Measurements from ENCODE around the gene DIRAS1.

The DIRAS1 gene

DNA sequence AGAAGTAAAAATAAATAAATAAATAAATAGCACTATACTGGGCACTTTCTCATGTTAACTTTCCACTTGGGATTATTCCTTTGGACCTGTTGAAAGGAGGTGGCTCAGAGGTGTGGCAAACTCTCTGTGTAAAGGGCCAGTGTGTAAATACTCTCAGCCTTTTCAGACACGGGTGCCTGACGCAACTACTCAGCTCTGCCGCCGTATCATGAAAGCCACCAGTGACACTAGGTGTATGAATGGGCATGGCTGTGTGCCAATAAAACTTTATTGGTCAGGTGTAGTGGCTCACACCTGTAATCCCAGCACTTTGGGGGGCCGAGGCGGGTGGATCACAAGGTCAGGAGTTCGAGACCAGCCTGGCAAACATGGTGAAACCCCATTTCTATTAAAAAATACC is 38.8 kb upstream of the DIRAS1 start:
- H3K4me3 ChIP-seq (ENCODE audit: low read depth, low read length): no peak overlapping the region
- no peak for DNase-seq (ENCODE audit: low read depth)
- TF ChIP-seq, protein P1, sequence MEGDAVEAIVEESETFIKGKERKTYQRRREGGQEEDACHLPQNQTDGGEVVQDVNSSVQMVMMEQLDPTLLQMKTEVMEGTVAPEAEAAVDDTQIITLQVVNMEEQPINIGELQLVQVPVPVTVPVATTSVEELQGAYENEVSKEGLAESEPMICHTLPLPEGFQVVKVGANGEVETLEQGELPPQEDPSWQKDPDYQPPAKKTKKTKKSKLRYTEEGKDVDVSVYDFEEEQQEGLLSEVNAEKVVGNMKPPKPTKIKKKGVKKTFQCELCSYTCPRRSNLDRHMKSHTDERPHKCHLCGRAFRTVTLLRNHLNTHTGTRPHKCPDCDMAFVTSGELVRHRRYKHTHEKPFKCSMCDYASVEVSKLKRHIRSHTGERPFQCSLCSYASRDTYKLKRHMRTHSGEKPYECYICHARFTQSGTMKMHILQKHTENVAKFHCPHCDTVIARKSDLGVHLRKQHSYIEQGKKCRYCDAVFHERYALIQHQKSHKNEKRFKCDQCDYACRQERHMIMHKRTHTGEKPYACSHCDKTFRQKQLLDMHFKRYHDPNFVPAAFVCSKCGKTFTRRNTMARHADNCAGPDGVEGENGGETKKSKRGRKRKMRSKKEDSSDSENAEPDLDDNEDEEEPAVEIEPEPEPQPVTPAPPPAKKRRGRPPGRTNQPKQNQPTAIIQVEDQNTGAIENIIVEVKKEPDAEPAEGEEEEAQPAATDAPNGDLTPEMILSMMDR (IDR thresholded peaks at IDR 0.05; ENCODE audit: low read depth, low read length, missing control alignments): no peak

DNA sequence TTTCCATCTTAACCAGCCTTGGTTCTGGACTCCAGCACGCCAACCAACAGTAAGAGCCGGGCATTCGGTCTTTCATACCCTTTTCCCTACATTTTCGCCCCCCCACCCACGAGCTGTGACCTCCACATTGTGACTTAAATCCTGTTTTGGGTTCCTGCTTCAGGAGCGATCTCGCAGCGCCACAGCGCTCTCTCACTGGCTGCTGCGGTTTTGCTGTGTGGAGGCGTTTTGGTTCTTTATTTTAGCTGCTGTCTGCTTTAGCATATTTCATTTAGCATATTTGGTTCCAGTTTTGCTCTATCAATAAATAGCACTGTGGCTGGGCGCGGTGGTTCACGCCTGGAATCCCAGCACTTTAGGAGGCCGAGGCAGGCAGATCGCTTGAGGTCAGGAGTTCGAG is 38.2 kb upstream of the DIRAS1 start:
- no peak for DNase-seq (ENCODE audit: low read depth)
- TF ChIP-seq, protein P1 (IDR thresholded peaks at IDR 0.05; ENCODE audit: low read depth, low read length, missing control alignments): no peak
- no peak overlapping the region for H3K4me3 ChIP-seq (ENCODE audit: low read depth, low read length)

DNA sequence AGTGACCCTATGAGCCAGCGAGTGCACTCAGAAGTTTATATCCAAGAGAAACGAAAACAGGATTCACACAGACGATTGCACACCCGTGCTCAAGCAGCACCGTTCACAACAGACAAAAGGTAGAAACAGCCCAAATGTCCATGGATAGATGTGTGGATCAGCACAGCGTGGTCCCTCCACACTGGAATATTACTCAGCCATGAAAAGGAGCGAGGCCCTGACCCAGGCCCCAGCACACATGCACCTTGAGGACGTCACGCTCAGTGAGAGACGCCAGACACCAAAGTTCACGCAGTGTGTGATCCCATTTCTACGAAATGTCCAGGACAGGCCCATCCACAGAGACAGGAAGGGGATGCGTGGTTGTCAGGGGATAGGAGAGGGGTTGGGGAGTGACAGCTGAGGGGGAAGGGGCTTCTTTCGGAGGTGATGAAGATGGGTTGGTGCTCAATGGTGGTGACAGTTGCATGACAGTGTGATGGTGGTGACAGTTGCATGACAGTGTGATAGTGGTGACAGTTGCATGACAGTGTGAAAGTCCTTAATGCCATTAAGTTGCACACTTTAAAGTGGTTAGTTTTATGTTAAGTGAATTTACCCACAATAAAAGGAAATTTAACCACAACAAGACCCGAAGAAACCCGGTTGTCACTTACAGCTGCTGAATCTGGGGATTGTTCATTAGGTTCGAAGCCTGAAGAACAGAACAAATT is 37.6 kb upstream of the DIRAS1 start:
- TF ChIP-seq, protein P1 (IDR thresholded peaks at IDR 0.05; ENCODE audit: low read depth, low read length, missing control alignments): no peak

DNA sequence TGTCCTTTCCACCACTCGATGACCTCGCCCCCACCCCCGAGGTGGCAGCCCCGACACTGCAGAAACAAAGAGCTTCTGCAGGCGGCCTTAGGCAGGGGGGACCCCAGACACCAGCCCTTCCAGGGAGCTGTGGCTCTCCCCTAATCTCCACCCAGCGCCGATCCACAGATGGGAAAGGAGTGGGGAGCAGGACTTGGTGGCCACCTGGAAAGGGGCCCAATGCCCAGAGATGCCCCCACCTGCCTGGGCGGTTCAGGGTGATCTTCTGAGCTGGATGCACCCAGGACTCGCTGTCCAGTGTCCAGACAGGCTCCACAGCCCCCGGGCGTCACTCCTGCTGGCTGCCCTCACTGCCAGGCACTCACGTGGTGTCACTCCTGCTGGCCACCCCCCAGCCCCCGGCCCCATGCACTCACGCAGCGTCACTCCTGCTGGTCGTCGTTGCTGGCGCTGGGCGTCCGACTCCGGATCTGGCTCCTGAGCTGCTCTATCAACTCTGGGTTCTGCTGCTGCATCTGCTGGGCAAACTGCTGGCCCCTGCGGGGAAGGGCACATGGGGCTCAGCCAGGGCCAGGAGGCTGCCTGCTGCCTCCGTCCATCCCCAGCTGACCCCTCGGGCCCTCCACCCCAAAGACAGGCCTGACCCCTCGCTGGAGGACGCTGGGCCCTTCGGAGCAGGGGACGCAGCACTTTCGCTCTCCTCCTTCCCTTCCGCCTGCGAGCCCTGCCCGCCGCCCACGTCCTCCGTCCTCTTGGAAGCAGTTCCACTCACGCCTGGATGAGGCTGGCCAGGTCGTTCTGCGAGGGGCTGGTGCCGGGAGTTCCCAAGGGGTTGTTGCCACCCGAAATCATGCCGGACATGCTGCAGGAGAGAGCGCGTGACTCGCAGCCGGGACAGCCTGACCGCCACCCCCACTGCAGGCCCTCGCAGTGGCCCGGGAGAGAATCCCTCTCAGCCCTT is 36.0 kb upstream of the DIRAS1 start:
- no peak overlapping the region for H3K4me3 ChIP-seq (ENCODE audit: low read depth, low read length)
- DNase-seq (ENCODE audit: low read depth): no peak
- TF ChIP-seq, protein P1 (IDR thresholded peaks at IDR 0.05; ENCODE audit: low read depth, low read length, missing control alignments): no peak

More for the DNA sequence above, 37.6 kb upstream of the DIRAS1 start:
- no peak for DNase-seq (ENCODE audit: low read depth)
- no peak overlapping the region for H3K4me3 ChIP-seq (ENCODE audit: low read depth, low read length)

DNA sequence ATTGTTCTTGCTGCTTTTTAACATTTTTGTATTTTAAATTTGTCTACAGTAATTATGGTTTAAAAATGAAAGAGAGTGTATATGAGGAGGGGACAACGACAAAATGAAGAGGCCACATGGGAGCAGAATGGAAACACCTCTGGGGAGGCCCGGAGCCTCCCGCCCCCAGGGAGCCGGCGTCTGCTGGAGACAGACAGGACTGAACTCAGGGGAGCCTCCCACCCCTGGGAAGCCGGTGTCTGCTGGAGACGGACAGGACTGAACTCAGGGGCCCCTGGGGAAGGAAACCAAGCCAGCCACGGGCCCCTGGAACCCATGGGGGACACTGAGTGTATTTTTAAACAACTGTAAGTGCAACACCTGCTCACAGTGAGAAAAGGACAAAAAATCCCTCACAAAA is 35.3 kb upstream of the DIRAS1 start:
- TF ChIP-seq, protein P1 (IDR thresholded peaks at IDR 0.05; ENCODE audit: low read depth, low read length, missing control alignments): no peak
- no peak overlapping the region for H3K4me3 ChIP-seq (ENCODE audit: low read depth, low read length)
- no peak for DNase-seq (ENCODE audit: low read depth)

DNA sequence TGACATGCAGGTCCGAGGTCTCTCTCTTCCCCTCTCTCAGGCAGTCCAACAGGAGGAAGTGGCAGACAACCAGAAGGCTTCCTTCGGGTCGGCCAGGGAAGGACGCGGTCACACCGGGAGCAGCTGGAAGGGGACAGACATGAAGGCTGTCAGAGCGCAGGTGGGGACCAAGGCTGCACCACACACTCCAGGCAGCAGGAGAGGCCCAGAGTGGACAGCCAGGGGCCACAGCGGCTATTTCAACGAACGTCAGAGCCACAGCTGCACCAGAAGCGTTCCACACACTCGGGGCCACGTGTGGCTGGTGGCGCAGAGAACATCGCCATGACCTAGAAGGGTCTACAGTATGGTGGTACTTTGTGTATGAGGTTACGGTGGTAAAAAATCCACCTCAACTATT is 34.6 kb upstream of the DIRAS1 start:
- H3K4me3 ChIP-seq (ENCODE audit: low read depth, low read length): no peak overlapping the region
- no peak for DNase-seq (ENCODE audit: low read depth)
- TF ChIP-seq, protein P1 (IDR thresholded peaks at IDR 0.05; ENCODE audit: low read depth, low read length, missing control alignments): no peak
